ENCODE measurements around the gene ILDR2. TPM values are rescaled to one million over a fixed set of nuclear protein-coding genes. Genes with fewer than 3 reads are reported as not detected.

Gene ILDR2
- total RNA-seq, 1 experiment from 2014 or later = 0.42 TPM

DNA sequence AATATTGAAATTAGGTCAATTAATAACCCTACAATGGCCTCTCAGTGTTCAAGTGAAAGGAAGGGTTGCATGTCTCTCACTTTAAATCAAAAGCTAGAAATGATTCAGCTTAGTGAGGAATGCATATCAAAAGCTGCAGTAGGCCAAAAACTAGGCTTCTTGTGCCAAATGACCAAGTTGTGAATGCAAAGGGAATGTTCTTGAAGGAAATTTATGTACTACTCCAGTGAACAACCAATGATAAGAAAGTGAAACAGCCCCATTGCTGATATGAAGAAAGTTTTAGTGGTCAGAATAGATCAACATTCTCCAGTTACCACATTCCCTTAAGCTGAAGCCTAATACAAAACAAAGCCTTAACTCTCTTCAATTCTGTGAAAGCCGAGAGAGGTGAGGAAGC lies 23.7 kb upstream of the ILDR2 start:
- TF ChIP-seq, protein P1, sequence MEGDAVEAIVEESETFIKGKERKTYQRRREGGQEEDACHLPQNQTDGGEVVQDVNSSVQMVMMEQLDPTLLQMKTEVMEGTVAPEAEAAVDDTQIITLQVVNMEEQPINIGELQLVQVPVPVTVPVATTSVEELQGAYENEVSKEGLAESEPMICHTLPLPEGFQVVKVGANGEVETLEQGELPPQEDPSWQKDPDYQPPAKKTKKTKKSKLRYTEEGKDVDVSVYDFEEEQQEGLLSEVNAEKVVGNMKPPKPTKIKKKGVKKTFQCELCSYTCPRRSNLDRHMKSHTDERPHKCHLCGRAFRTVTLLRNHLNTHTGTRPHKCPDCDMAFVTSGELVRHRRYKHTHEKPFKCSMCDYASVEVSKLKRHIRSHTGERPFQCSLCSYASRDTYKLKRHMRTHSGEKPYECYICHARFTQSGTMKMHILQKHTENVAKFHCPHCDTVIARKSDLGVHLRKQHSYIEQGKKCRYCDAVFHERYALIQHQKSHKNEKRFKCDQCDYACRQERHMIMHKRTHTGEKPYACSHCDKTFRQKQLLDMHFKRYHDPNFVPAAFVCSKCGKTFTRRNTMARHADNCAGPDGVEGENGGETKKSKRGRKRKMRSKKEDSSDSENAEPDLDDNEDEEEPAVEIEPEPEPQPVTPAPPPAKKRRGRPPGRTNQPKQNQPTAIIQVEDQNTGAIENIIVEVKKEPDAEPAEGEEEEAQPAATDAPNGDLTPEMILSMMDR (IDR thresholded peaks at IDR 0.05; ENCODE audit: unreplicated experiment) = no peak
- intact Hi-C loops (cut with micrococcal nuclease) = no loop called here
- ChIA-PET POLR2A (interaction anchor here (0.6 kb wide), 1 partner anchor 54 kb away, joined by 3 read pairs; no protein-coding TSS in a partner anchor), CTCF (interaction anchor here (0.7 to 1.3 kb wide), 6 partner anchors 8 to 410 kb away, joined by 3 to 6 read pairs (median 4); no protein-coding TSS in a partner anchor)
- peaks cover 8% of the 10 kb centered on the region for H3K9me3 Mint-ChIP-seq (ENCODE audit: unreplicated experiment)
- no peak overlapping the region for H3K4me3 Mint-ChIP-seq (ENCODE audit: unreplicated experiment)
- H3K27ac Mint-ChIP-seq (ENCODE audit: low read depth, unreplicated experiment) = no peak overlapping the region
- DNase-seq (ENCODE audit: unreplicated experiment) = no peak
- H3K4me1 Mint-ChIP-seq (ENCODE audit: insufficient read depth, unreplicated experiment) = no peaks in the 10 kb centered on the region
- H3K27me3 Mint-ChIP-seq (ENCODE audit: insufficient read depth, unreplicated experiment) = peaks cover 56% of the 10 kb centered on the region
- BruUV-seq (replicated peaks) = no TSS peak
- no peaks in the 10 kb centered on the region for H3K36me3 Mint-ChIP-seq (ENCODE audit: insufficient read depth, unreplicated experiment)

DNA sequence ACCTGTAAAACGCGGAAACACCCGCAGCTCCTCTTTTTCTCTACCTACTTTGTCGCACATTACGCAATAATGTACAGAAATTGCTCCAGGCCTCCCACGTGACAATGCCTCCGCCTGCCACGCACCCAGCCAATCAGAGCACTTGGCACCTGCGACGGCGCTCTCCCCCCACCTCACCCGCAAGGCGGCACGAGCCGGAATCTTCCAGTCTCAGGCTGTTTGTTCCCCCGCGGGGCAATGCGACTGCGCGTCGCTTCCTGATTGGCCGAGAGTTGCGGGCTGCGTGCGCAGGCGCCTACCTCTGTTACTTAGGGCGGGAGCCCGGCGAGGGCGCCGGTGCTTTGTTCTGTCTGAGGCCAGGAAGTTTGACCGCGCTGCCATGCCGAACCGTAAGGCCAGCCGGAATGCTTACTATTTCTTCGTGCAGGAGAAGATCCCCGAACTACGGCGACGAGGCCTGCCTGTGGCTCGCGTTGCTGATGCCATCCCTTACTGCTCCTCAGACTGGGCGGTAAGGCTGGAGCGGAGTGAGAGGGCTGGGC lies 13.7 kb upstream of the ILDR2 start, which contains the start of gene MAEL:
Gene MAEL, plus strand, starts transcription at position 307 of the 542 bp plus-strand sequence. Its CDS starts 73 bp downstream, at position 380.
- H3K27me3 Mint-ChIP-seq (ENCODE audit: insufficient read depth, unreplicated experiment) = peaks cover 33% of the 10 kb centered on the region
- ChIA-PET CTCF (no interaction called here), POLR2A (no interaction called here)
- H3K9me3 Mint-ChIP-seq (ENCODE audit: unreplicated experiment) = no peaks in the 10 kb centered on the region
- TF ChIP-seq, protein P1 (IDR thresholded peaks at IDR 0.05; ENCODE audit: unreplicated experiment) = no peak
- H3K4me1 Mint-ChIP-seq (ENCODE audit: insufficient read depth, unreplicated experiment) = no peaks in the 10 kb centered on the region
- intact Hi-C loops (cut with micrococcal nuclease) = no loop called here
- DNase-seq (ENCODE audit: unreplicated experiment) = no peak
- H3K27ac Mint-ChIP-seq (ENCODE audit: low read depth, unreplicated experiment) = no peak within 1 kb of the TSS
- no peak within 1 kb of the TSS for H3K4me3 Mint-ChIP-seq (ENCODE audit: unreplicated experiment)
- H3K36me3 Mint-ChIP-seq (ENCODE audit: insufficient read depth, unreplicated experiment) = no peaks in the 10 kb centered on the region
- BruUV-seq (replicated peaks) = no TSS peak

DNA sequence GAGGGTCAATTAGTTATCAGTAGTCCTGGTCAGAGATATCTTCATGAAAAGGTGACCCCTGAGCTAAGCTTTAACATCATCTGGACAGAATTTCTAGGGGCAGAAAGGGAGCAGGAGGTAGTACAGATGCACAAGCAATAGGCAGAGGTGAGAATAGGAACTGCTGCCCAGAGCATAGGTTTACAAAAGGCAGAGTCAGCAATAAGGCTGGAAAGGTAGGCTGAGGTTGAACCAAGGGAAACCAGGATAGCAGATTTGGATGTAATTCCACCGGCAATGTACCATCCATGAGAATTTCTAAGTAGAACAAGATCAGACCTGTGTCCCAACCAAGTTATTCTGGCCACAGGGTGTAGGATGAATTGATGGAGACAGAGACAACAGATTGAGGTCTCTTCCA lies 6.2 kb upstream of the ILDR2 start:
- TF ChIP-seq, protein P1 (IDR thresholded peaks at IDR 0.05; ENCODE audit: unreplicated experiment) = no peak
- no TSS peak for BruUV-seq (replicated peaks)
- H3K36me3 Mint-ChIP-seq (ENCODE audit: insufficient read depth, unreplicated experiment) = no peaks in the 10 kb centered on the region
- H3K4me1 Mint-ChIP-seq (ENCODE audit: insufficient read depth, unreplicated experiment) = no peaks in the 10 kb centered on the region
- ChIA-PET POLR2A (no interaction called here), CTCF (interaction anchor here (1.9 to 4.8 kb wide), 3 partner anchors 10 to 78 kb away, joined by 5 to 51 read pairs (median 7); no protein-coding TSS in a partner anchor)
- H3K9me3 Mint-ChIP-seq (ENCODE audit: unreplicated experiment) = no peaks in the 10 kb centered on the region
- H3K27me3 Mint-ChIP-seq (ENCODE audit: insufficient read depth, unreplicated experiment) = peaks cover 22% of the 10 kb centered on the region
- intact Hi-C loops (cut with micrococcal nuclease) = no loop called here
- DNase-seq (ENCODE audit: unreplicated experiment) = no peak
- no peak overlapping the region for H3K4me3 Mint-ChIP-seq (ENCODE audit: unreplicated experiment)
- no peak overlapping the region for H3K27ac Mint-ChIP-seq (ENCODE audit: low read depth, unreplicated experiment)

DNA sequence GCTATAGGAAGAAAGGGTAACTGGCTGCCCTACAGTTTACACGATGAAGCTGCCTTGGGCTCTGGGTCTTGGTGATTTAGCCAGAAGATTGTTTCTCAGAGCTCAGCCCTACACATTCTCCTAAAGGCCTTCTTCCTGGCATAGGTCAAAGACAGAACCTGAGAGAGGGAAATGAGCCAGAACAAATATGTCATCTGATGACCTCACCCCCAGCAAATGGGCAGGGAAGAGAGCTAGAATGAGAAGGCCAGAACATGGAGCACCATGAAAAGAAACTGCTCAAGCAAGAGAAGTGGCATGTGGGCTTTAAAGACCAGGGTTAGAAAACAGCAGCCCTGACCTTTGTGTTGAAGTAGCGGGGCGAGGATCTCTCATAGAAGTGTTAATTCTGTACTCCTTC lies 5.5 kb upstream of the ILDR2 start:
- peaks cover 30% of the 10 kb centered on the region for H3K27me3 Mint-ChIP-seq (ENCODE audit: insufficient read depth, unreplicated experiment)
- no peaks in the 10 kb centered on the region for H3K9me3 Mint-ChIP-seq (ENCODE audit: unreplicated experiment)
- POLR2A ChIA-PET = no interaction called here
- peaks cover 6% of the 10 kb centered on the region for H3K4me1 Mint-ChIP-seq (ENCODE audit: insufficient read depth, unreplicated experiment)
- no peak overlapping the region for H3K4me3 Mint-ChIP-seq (ENCODE audit: unreplicated experiment)
- TF ChIP-seq, protein P1 (IDR thresholded peaks at IDR 0.05; ENCODE audit: unreplicated experiment) = no peak
- BruUV-seq (replicated peaks) = no TSS peak
- CTCF ChIA-PET = interaction anchor here (1.2 to 4.8 kb wide), 4 partner anchors 9 to 78 kb away, joined by 3 to 51 read pairs (median 6); no protein-coding TSS in a partner anchor
- H3K27ac Mint-ChIP-seq (ENCODE audit: low read depth, unreplicated experiment) = no peak overlapping the region
- intact Hi-C loops (cut with micrococcal nuclease) = no loop called here
- H3K36me3 Mint-ChIP-seq (ENCODE audit: insufficient read depth, unreplicated experiment) = no peaks in the 10 kb centered on the region
- DNase-seq (ENCODE audit: unreplicated experiment) = peak; percentile 36

All from MCF 10A (cell line).